K562 (cell line): ENCODE measurements around the gene CLIP2. TPM values are rescaled to one million over a fixed set of nuclear protein-coding genes. Genes with fewer than 3 reads are reported as not detected.

Experiments used
- ARHGAP35 ChIP-seq: fragments of 450-650 bp; IDR thresholded peaks from 2 replicates; pipeline ENCODE4 v1.6.1; 2018; ENCODE audit not compliant: partially characterized antibody
- BCLAF1 ChIP-seq, 2 experiments: fragments of 450-650 bp in 1 of 2; IDR thresholded peaks; 2 replicates each; pipeline ENCODE4 v1.6.1; 2011 to 2017; ENCODE audit warnings: low read depth in 2 of 2, antibody characterized with exemption in 1 of 2, borderline replicate concordance in 1 of 2, low read length in 1 of 2, mild to moderate bottlenecking in 1 of 2, mixed read lengths in 1 of 2; ENCODE audit not compliant: control insufficient read depth in 1 of 2
- BMI1 ChIP-seq: fragments of 150-350 bp; IDR thresholded peaks from 2 replicates; pipeline ENCODE4 v1.6.1; 2014; ENCODE audit warnings: low read length
- E2F8 ChIP-seq: fragments of 450-650 bp; IDR thresholded peaks from 2 replicates; pipeline ENCODE4 v1.7.1; 2018; ENCODE audit warnings: mild to moderate bottlenecking, low read depth; ENCODE audit not compliant: partially characterized antibody
- EWSR1 ChIP-seq: fragments of 450-650 bp; IDR thresholded peaks from 2 replicates; pipeline ENCODE4 v1.6.1; 2018; ENCODE audit warnings: borderline replicate concordance, mild to moderate bottlenecking, low read depth, moderate library complexity; ENCODE audit not compliant: partially characterized antibody
- HCFC1 ChIP-seq: IDR thresholded peaks from 2 replicates; pipeline ENCODE4 v1.6.1; 2012; ENCODE audit warnings: low read depth, low read length, improper control_type of control experiment
- HMBOX1 ChIP-seq: sonication (generic); IDR thresholded peaks from 2 replicates; pipeline ENCODE4 v1.6.1; 2016
- HOXB6 ChIP-seq: fragments of 250-450 bp; sonication (Bioruptor Pico); IDR thresholded peaks from 2 replicates; pipeline ENCODE4 v1.5.1; 2022; ENCODE audit warnings: mild to moderate bottlenecking, borderline replicate concordance
- KLF16 ChIP-seq: IDR thresholded peaks from 2 replicates; pipeline ENCODE4 v1.6.1; 2016; ENCODE audit warnings: antibody characterized with exemption
- LEF1 ChIP-seq: fragments of 450-650 bp; IDR thresholded peaks from 2 replicates; pipeline ENCODE4 v1.6.1; 2016; ENCODE audit warnings: mild to moderate bottlenecking
- PHF8 ChIP-seq: fragments of 200-600 bp; sonication (generic); IDR thresholded peaks from 2 replicates; pipeline ENCODE4 v1.6.1; 2012; ENCODE audit warnings: mixed run types, mild to moderate bottlenecking, inconsistent platforms, low read length, moderate library complexity, borderline replicate concordance
- TFAM ChIP-seq: fragments of 250-450 bp; sonication (Bioruptor Pico); conservative IDR thresholded peaks from 2 replicates; pipeline ENCODE4 v1.5.0; 2021; ENCODE audit warnings: mild to moderate bottlenecking, moderate library complexity
- USF2 ChIP-seq: sonication (generic); formaldehyde crosslinking; IDR thresholded peaks from 2 replicates; pipeline ENCODE4 v1.5.0; 2020; ENCODE audit warnings: missing genetic modification reagents
- XRCC3 ChIP-seq: fragments of 450-650 bp; IDR thresholded peaks from 2 replicates; pipeline ENCODE4 v1.6.1; 2017; ENCODE audit warnings: mild to moderate bottlenecking, moderate library complexity
- ZNF592 ChIP-seq: fragments of 450-650 bp; IDR thresholded peaks from 2 replicates; pipeline ENCODE4 v1.6.1; 2017; ENCODE audit warnings: antibody characterized with exemption, mild to moderate bottlenecking
- polyA plus RNA-seq, 8 experiments: library from polyadenylated mRNA; depleted of rRNA in 4 of 8; stranded (reverse) in 5 of 8; unstranded in 3 of 8; fragments of >200 nt; fragmentation: Nextera tagmentation in 2 of 8; fragmentation: Illumina TruSeq in 1 of 8; extraction: Ambion mirVana in 2 of 8; extraction: Trizol in 1 of 8; gene quantifications; 2 replicates each; pipeline versions ENCODE4 v1.2.1 to v1.2.3, GENCODE V29; 2011 to 2014; ENCODE audit warnings: inconsistent platforms in 1 of 8, missing spikeins in 1 of 8
- total RNA-seq, 7 experiments: library from RNA; depleted of rRNA in 6 of 7; stranded (reverse); fragments of >200 nt in 6 of 7; fragmentation: Illumina TruSeq in 2 of 7; extraction: Trizol in 2 of 7; gene quantifications; 2 replicates each; pipeline versions ENCODE4 v1.2.1 to v1.2.3, GENCODE V29; 2011 to 2021; ENCODE audit warnings: low replicate concordance in 1 of 7

Gene CLIP2
- total and polyA plus RNA-seq, 9 of the 15 experiments (the other 6 are each of a cell fraction or from before 2014, with no cell fraction given) = 0.07 to 5.4 (median 2.1) TPM

- TF ChIP-seq E2F8 = peak; percentile 100
- TF ChIP-seq PHF8 = peak; percentile 92; the same call in 1 of the 2 replicates
- no peak for TF ChIP-seq LEF1
- TF ChIP-seq BCLAF1 (IDR thresholded peaks at IDR 0.05; ENCODE audit: borderline replicate concordance in 1 of 2, control insufficient read depth in 1 of 2, low read depth in 2 of 2, low read length in 1 of 2) = no peak
- TF ChIP-seq USF2 (CRISPR knock-in tag) = no peak
- TF ChIP-seq ARHGAP35 = no peak
- no peak for TF ChIP-seq EWSR1
- TF ChIP-seq XRCC3 = no peak
- no peak for TF ChIP-seq ZNF592
- TF ChIP-seq HMBOX1 = no peak
- TF ChIP-seq TFAM (CRISPR knock-in tag) = no peak
- no peak for TF ChIP-seq KLF16
- no peak for TF ChIP-seq HOXB6 (CRISPR knock-in tag)
- peak; percentile 85 for TF ChIP-seq HCFC1
- peak; percentile 96 for TF ChIP-seq BMI1
Measured at GRCh38 chr7:74254129-74254857, 34.9 kb upstream of the CLIP2 start, which contains the start of gene RFC2 (continued).
